GM23338 (cell line): ENCODE data around the gene LONRF2. TPM values are rescaled to one million over a fixed set of nuclear protein-coding genes. Genes with fewer than 3 reads are reported as not detected.
A peak's percentile ranks its signal among the peaks of the same experiment; 100 is the strongest.

Source experiments
- ATAC-seq: fragments of 200-7000 bp; cut with Tn5 transposase; 3 replicates; pipeline ENCODE4 v1.9.1; 2020
- DNase-seq: peaks from one replicate; pipeline ENCODE4 v3.0.0-alpha.2; 2015; ENCODE audit warnings: low spot score
- H2AFZ ChIP-seq: fragments of 200-600 bp; sonication (generic); 2 replicates; pipeline ENCODE4 v1.8.0; 2016; ENCODE audit warnings: antibody characterized with exemption, mild to moderate bottlenecking, moderate library complexity
- H3F3A ChIP-seq: fragments of 200-600 bp; sonication (generic); replicated peaks from 2 replicates; pipeline ENCODE4 v1.8.0; 2017; ENCODE audit warnings: antibody characterized with exemption, mixed run types, low read depth
- H3K27ac ChIP-seq: fragments of 200-600 bp; sonication (generic); 2 replicates; pipeline ENCODE4 v1.6.1; 2016; ENCODE audit warnings: low read depth
- H3K27me3 ChIP-seq: fragments of 200-600 bp; sonication (generic); 2 replicates; pipeline ENCODE4 v1.8.0; 2016; ENCODE audit warnings: mild to moderate bottlenecking, mixed run types, moderate library complexity; ENCODE audit not compliant: insufficient read depth
- H3K36me3 ChIP-seq: fragments of 200-600 bp; sonication (generic); 2 replicates; pipeline ENCODE4 v1.8.0; 2016; ENCODE audit warnings: mild to moderate bottlenecking; ENCODE audit not compliant: insufficient read depth
- H3K4me1 ChIP-seq: fragments of 200-600 bp; sonication (generic); 2 replicates; pipeline ENCODE4 v1.8.0; 2016; ENCODE audit warnings: mild to moderate bottlenecking, moderate library complexity; ENCODE audit not compliant: insufficient read depth
- H3K4me2 ChIP-seq: fragments of 200-600 bp; sonication (generic); 2 replicates; pipeline ENCODE4 v1.7.1; 2017; ENCODE audit warnings: mixed run types
- H3K4me3 ChIP-seq: fragments of 200-600 bp; sonication (generic); 2 replicates; pipeline ENCODE4 v1.6.1; 2016; ENCODE audit warnings: mixed run types
- H3K79me2 ChIP-seq: fragments of 200-600 bp; sonication (generic); replicated peaks from 2 replicates; pipeline ENCODE4 v1.8.0; 2017; ENCODE audit warnings: mild to moderate bottlenecking; ENCODE audit not compliant: insufficient read depth
- H3K9me2 ChIP-seq: fragments of 200-600 bp; sonication (generic); 2 replicates; pipeline ENCODE4 v1.8.0; 2017; ENCODE audit not compliant: insufficient read depth
- H4K20me1 ChIP-seq: fragments of 200-600 bp; sonication (generic); replicated peaks from 2 replicates; pipeline ENCODE4 v1.8.0; 2017; ENCODE audit warnings: mild to moderate bottlenecking; ENCODE audit not compliant: insufficient read depth
- H3K27ac Mint-ChIP-seq: 2 replicates; pipeline ENCODE4 v1.8.0; 2020; ENCODE audit warnings: inconsistent platforms, mild to moderate bottlenecking, moderate library complexity, mixed read lengths
- H3K27me3 Mint-ChIP-seq: 3 replicates; pipeline ENCODE4 v1.8.0; 2022; ENCODE audit warnings: low read depth, mild to moderate bottlenecking, moderate library complexity, mixed read lengths, inconsistent platforms; ENCODE audit not compliant: insufficient read depth, poor library complexity
- H3K36me3 Mint-ChIP-seq: 3 replicates; pipeline ENCODE4 v1.8.0; 2021; ENCODE audit warnings: low read depth, mild to moderate bottlenecking, inconsistent platforms, moderate library complexity, mixed read lengths
- H3K4me1 Mint-ChIP-seq: 3 replicates; pipeline ENCODE4 v1.8.0; 2020; ENCODE audit warnings: mild to moderate bottlenecking, inconsistent platforms, mixed read lengths
- H3K4me3 Mint-ChIP-seq: 3 replicates; pipeline ENCODE4 v1.8.0; 2021; ENCODE audit warnings: moderate library complexity, mild to moderate bottlenecking, inconsistent platforms, mixed read lengths
- H3K9me3 Mint-ChIP-seq: 3 replicates; pipeline ENCODE4 v1.8.0; 2020; ENCODE audit warnings: moderate library complexity, mild to moderate bottlenecking, inconsistent platforms, mixed read lengths
- CTCF ChIP-seq, 2 experiments: fragments of 200-600 bp in 1 of 2; sonication (generic) in 1 of 2; conservative IDR thresholded peaks; 2 replicates each; pipeline versions ENCODE4 v1.5.1 to v1.6.1; 2016 to 2017; ENCODE audit warnings: antibody characterized with exemption in 2 of 2, low read depth in 2 of 2, mild to moderate bottlenecking in 2 of 2, moderate library complexity in 1 of 2
- POLR2AphosphoS5 ChIP-seq: IDR thresholded peaks from 2 replicates; pipeline ENCODE4 v1.6.1; 2016; ENCODE audit warnings: antibody characterized with exemption, low read depth
- REST ChIP-seq: IDR thresholded peaks from one replicate; pipeline ENCODE4 v1.6.1; 2018; ENCODE audit warnings: antibody characterized with exemption; ENCODE audit not compliant: unreplicated experiment
- STAT1 ChIP-seq: IDR thresholded peaks from one replicate; pipeline ENCODE4 v1.6.1; 2016; ENCODE audit warnings: antibody characterized with exemption; ENCODE audit not compliant: unreplicated experiment
- ZNF462 ChIP-seq: fragments of 250-450 bp; sonication (Bioruptor Pico); IDR thresholded peaks from 2 replicates; pipeline ENCODE4 v1.5.0; 2020; ENCODE audit warnings: mild to moderate bottlenecking, moderate library complexity
- polyA plus RNA-seq: library from polyadenylated mRNA; unstranded; fragments of >200 nt; fragmentation: Nextera tagmentation; extraction: Ambion mirVana; gene quantifications from 2 replicates; pipeline ENCODE4 v1.2.1, GENCODE V29; 2016
- total RNA-seq: library from RNA; depleted of rRNA; stranded (reverse); fragments of >200 nt; shearing (Covaris generic); gene quantifications from 2 replicates; pipeline ENCODE4 v1.2.3, GENCODE V29; 2014

Gene LONRF2
- total and polyA plus RNA-seq, 2 experiments from 2014 or later: 0.05 to 0.24 TPM

GRCh38 chr2:100237770-100238169 lies 84.5 kb downstream of the LONRF2 start:
- Histone ChIP-seq H3K9me2 (peaks cover 2% of the 10 kb centered on the region; the same call in 1 of the 2 replicates), H3K36me3 (no peaks in the 10 kb centered on the region), H2AFZ (no peak overlapping the region), H3K4me3 (no peak overlapping the region), H3K4me1 (peaks cover 6% of the 10 kb centered on the region; the same call in 1 of the 2 replicates), H3K27me3 (no peaks in the 10 kb centered on the region), H3K4me2 (no peak overlapping the region), H4K20me1 (no peaks in the 10 kb centered on the region), H3K27ac (no peak overlapping the region), H3F3A (no peaks in the 10 kb centered on the region), H3K79me2 (no peaks in the 10 kb centered on the region)
- ATAC-seq (peak; percentile 28), DNase-seq (peak; percentile 33)
- no peak for TF ChIP-seq STAT1
- 0 out of 4 replicates have a peak, but pooled peaks have one; percentile 1 to 13 for TF ChIP-seq CTCF (conservative IDR thresholded peaks at IDR 0.05; ENCODE audit: low read depth in 2 of 2)
- TF ChIP-seq ZNF462 (CRISPR knock-in tag): no peak
- TF ChIP-seq POLR2AphosphoS5: no peak
- TF ChIP-seq REST: no peak
- peaks cover 8% of the 10 kb centered on the region for H3K27me3 Mint-ChIP-seq
- H3K27ac Mint-ChIP-seq: no peak overlapping the region
- H3K36me3 Mint-ChIP-seq: no peaks in the 10 kb centered on the region
- no peak overlapping the region for H3K4me3 Mint-ChIP-seq
- H3K4me1 Mint-ChIP-seq: peaks cover 43% of the 10 kb centered on the region
- no peaks in the 10 kb centered on the region for H3K9me3 Mint-ChIP-seq
